ENCODE measurements around the gene LURAP1L.
"Not testable (repeated sequence)": the region's sequence is repeated elsewhere in the genome, so short reads cannot be mapped to it uniquely, and the experiment has no call there.

LURAP1L gene

DNA sequence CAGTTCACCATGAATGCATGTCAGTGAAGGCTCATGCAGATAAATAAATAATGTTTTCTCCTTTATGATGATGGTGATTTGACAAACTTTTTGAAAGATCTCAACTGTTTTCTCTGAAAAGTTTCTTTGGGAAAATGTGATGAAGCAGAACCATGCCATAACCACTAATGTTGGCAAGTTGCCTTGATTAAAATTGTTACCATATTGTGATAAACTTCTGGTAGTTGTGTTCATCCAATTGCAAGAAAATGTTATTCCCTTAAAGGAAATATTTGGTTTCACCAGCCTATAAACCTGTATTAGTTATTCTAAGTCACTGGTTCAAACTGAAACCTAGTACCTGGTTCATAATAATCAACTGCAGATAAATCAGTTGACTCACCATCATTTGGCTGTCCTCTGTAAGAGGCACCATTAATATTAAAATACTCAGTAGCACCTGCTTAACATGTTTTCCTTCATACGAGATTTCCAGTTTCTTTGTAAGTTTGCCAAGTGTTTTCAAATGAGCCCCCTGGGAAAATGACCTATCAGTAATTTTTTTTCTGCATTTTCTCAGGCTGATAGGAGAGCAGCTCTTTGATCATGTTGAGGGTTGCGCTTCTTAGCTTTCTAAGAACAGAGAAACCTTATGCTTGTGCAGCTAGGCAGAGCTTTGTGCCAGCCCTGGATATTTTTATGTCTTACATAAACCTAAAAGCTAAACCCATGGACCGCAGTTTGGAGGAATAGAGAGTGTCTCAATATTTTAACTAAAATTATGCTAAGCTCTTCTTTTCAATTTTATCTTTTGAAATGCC, 88.0 kb downstream of the LURAP1L start:
- peak; percentile 63 for DNase-seq

GRCh38 chr9:12863618-12864017, 88.8 kb downstream of the LURAP1L start:
- no peak for DNase-seq

- DNase-seq = not testable (repeated sequence)
Observed at GRCh38 chr9:12865380-12865779, 90.6 kb downstream of the LURAP1L start.
